DND-41 (cell line): ENCODE results near the gene SEPTIN5.

Experiments
- EZH2 ChIP-seq: IDR thresholded peaks from 3 replicates; pipeline ENCODE4 v1.6.1; 2012; ENCODE audit warnings: borderline replicate concordance, low read depth, mild to moderate bottlenecking, moderate library complexity, low read length, inconsistent platforms; ENCODE audit not compliant: severe bottlenecking
- TF ChIP-seq, protein P1 (sequence below): IDR thresholded peaks from 2 replicates; pipeline ENCODE4 v1.5.1; 2012; ENCODE audit warnings: borderline replicate concordance, low read length, moderate library complexity, mild to moderate bottlenecking; ENCODE audit not compliant: poor library complexity, severe bottlenecking; ENCODE audit errors: extremely low read depth

DNA sequence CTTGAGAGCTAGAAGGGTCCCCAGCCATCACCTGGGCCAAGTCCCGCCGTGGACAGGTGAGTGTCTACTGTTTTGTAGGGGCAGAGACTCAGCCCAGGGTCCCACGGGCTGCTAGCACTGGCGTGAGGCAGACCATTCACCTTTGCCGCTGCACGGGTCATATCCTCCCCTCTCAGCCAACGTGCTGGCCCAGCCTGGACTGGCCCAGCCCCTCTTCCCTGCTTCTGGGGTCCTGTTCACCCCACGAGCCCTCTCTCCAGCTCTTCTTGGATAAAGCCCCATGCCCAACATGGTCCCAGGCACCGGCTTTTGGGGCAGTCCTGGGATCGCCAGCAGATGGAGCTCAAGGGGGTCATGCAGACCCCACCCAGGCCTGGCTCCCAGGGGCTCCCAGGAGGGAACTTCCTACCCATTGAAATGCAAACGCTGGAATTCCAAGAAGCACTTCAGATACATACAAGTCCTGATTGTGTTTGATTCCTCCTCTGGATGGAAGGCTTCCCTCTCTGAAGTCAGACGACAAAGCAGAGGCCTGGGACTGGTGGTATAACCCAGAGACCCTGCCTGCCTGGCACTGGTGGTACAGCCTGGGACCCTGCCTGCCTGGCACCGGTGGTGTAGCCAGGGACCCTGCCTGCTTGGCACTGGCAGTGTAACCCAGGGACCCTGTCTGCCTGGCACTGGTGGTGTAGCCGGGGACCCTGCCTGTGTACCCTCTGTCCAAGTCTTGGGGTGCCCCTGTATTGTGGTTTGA, 8.9 kb upstream of the SEPTIN5 start:
- TF ChIP-seq, protein P1, sequence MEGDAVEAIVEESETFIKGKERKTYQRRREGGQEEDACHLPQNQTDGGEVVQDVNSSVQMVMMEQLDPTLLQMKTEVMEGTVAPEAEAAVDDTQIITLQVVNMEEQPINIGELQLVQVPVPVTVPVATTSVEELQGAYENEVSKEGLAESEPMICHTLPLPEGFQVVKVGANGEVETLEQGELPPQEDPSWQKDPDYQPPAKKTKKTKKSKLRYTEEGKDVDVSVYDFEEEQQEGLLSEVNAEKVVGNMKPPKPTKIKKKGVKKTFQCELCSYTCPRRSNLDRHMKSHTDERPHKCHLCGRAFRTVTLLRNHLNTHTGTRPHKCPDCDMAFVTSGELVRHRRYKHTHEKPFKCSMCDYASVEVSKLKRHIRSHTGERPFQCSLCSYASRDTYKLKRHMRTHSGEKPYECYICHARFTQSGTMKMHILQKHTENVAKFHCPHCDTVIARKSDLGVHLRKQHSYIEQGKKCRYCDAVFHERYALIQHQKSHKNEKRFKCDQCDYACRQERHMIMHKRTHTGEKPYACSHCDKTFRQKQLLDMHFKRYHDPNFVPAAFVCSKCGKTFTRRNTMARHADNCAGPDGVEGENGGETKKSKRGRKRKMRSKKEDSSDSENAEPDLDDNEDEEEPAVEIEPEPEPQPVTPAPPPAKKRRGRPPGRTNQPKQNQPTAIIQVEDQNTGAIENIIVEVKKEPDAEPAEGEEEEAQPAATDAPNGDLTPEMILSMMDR: no peak
- TF ChIP-seq EZH2: no peak
